Suprapubic skin (tissue), 4 donors: ENCODE measurements around the gene CLEC4C.

Experiments used
- CTCF ChIP-seq, 2 donors: fragments of 200-600 bp in 1 of 2; fragments of 450-650 bp in 1 of 2; sonication (generic) in 1 of 2; IDR thresholded peaks; one replicate each; pipeline ENCODE4 v1.5.1; 2016 to 2019; ENCODE audit warnings: antibody characterized with exemption in 2 of 2, mild to moderate bottlenecking in 1 of 2, moderate library complexity in 1 of 2
- EP300 ChIP-seq: sonication (generic); formaldehyde crosslinking; IDR thresholded peaks from one replicate; pipeline ENCODE4 v1.6.1; 2017; ENCODE audit warnings: antibody characterized with exemption
- POLR2A ChIP-seq, 2 donors: fragments of 450-650 bp; IDR thresholded peaks; one replicate each; pipeline ENCODE4 v1.6.1; 2017; ENCODE audit warnings: antibody characterized with exemption in 2 of 2, mild to moderate bottlenecking in 2 of 2, moderate library complexity in 2 of 2
- POLR2AphosphoS5 ChIP-seq, 3 donors: sonication (generic); formaldehyde crosslinking; IDR thresholded peaks; one replicate each; pipeline ENCODE4 v1.6.1; 2017; ENCODE audit warnings: antibody characterized with exemption in 3 of 3

- TF ChIP-seq CTCF (IDR thresholded peaks at IDR 0.05) (no peak), EP300 (no peak), POLR2A (IDR thresholded peaks at IDR 0.05) (no peak), POLR2AphosphoS5 (IDR thresholded peaks at IDR 0.05) (no peak)
These were observed 34.1 kb upstream of the CLEC4C start for GRCh38 chr12:7781274-7781673.
